Small intestine (tissue), 7 donors: Measurements from ENCODE around the gene RB1. TPM values are rescaled to one million over a fixed set of nuclear protein-coding genes. Genes with fewer than 3 reads are reported as not detected.
"Not testable (repeated sequence)": the region's sequence is repeated elsewhere in the genome, so short reads cannot be mapped to it uniquely, and the experiment has no call there.

ENCODE experiments used
- DNase-seq, 2 donors: peaks; one replicate each; pipeline versions ENCODE4 v3.0.0 to v3.0.0-alpha.2; 2013
- FAIRE-seq: peaks from 2 replicates; lab custom pipeline; 2012; peaks lifted over from hg19 to GRCh38; lab: Jason Lieb, UNC
- H3K27ac ChIP-seq, 3 donors: one replicate each; pipeline ENCODE4 v1.5.1; 2013; ENCODE audit warnings: low read length in 2 of 3, mild to moderate bottlenecking in 2 of 3, control low read depth in 1 of 3, inconsistent platforms in 1 of 3, low read depth in 1 of 3, moderate library complexity in 1 of 3
- H3K27me3 ChIP-seq, 3 donors: one replicate each; pipeline ENCODE4 v1.6.1; 2013; ENCODE audit warnings: low read length in 3 of 3, inconsistent platforms in 1 of 3; ENCODE audit not compliant: control insufficient read depth in 3 of 3, insufficient read depth in 3 of 3
- H3K36me3 ChIP-seq, 3 donors: one replicate each; pipeline ENCODE4 v1.6.1; 2013; ENCODE audit warnings: low read length in 3 of 3, inconsistent platforms in 1 of 3, low read depth in 1 of 3, mild to moderate bottlenecking in 1 of 3, moderate library complexity in 1 of 3; ENCODE audit not compliant: control insufficient read depth in 3 of 3, insufficient read depth in 2 of 3
- H3K4me1 ChIP-seq, 3 donors: one replicate each; pipeline ENCODE4 v1.6.1; 2013; ENCODE audit warnings: low read length in 2 of 3, inconsistent platforms in 1 of 3, low read depth in 1 of 3, mild to moderate bottlenecking in 1 of 3, moderate library complexity in 1 of 3; ENCODE audit not compliant: control insufficient read depth in 3 of 3, insufficient read depth in 2 of 3
- H3K4me3 ChIP-seq, 3 donors: one replicate each; pipeline ENCODE4 v1.5.1; 2013; ENCODE audit warnings: low read length in 3 of 3, control low read depth in 1 of 3, inconsistent platforms in 1 of 3, low read depth in 1 of 3, mild to moderate bottlenecking in 1 of 3, moderate library complexity in 1 of 3
- H3K9me3 ChIP-seq, 2 donors: one replicate each; pipeline ENCODE4 v1.6.1; 2013; ENCODE audit warnings: low read depth in 1 of 2, low read length in 1 of 2; ENCODE audit not compliant: control insufficient read depth in 2 of 2, insufficient read depth in 1 of 2
- WGBS, 3 donors: extraction: QIAGEN DNeasy Blood & Tissue Kit; methylation state at CpG; one replicate each; pipeline ENCODE4 v1.1.7; 2013; 5-methylcytosine and 5-hydroxymethylcytosine counted together
- polyA plus RNA-seq, 4 donors: library from polyadenylated mRNA; stranded (reverse) in 3 of 4; unstranded in 1 of 4; fragments of 200-250 nt in 3 of 4; fragments of 120-200 nt in 1 of 4; gene quantifications; one replicate each; pipeline versions ENCODE4 v1.2.1 to v1.2.3, GENCODE V29; 2013
- donor health status: healthy with polysubstance abuse.
- donor health status: control.
- donor health status: control.
- donor health status: Bipolar disorder and iron deficiency.
- donor health status: healthy.

Gene RB1
- polyA plus RNA-seq, 4 donors, result 11.9 to 33.6 (median 20.2) TPM

GRCh38 chr13:48410199-48410598 lies 106.6 kb downstream of the RB1 start:
- FAIRE-seq (no peak), DNase-seq (peak; percentile 21 to 47)
- 49 to 56% (median 52%) methylated on average over 5 of the region's 5 CpGs for WGBS, 3 donors
- H3K27me3 ChIP-seq, result no peaks in the 10 kb centered on the region
- H3K9me3 ChIP-seq, result no peaks in the 10 kb centered on the region
- peaks cover 0 to 3% (median 0%) of the 10 kb centered on the region in 3 donors for H3K36me3 ChIP-seq
- H3K4me3 ChIP-seq, result peak overlapping the region in 1 of 3 donors; percentile 3
- H3K27ac ChIP-seq, result no peak overlapping the region
- no peaks in the 10 kb centered on the region for H3K4me1 ChIP-seq

DNA sequence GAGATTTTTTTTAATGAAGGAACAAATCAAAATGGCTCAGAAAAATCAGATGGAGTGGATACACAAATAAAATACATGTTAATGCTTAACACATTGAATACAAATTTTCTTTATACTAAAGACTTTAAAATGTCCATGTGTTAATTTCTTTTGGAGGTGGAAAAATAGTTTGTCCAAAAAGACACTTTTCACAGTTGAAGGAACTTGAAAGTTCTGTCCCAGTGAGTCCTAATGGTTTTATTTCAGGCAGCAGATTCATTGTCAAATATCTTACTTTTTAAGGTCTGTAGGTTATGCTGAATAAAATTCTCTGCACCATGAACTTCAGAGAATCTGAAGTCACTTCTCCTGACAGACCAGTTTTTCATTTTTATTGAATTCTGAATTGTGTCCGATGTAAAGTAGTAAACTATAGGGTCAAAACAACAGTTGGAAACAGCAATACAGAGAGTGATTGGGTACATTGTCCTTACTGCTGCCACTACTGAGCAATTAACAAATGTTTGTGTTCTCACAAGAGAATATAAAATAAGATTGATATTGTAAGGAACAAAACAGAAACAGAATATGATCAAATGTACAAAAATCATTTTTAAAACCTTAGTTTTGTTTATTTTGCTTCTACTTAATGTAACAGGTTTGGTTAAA lies 107.7 kb downstream of the RB1 start:
- no peak for FAIRE-seq

GRCh38 chr13:48411841-48412531 lies 108.4 kb downstream of the RB1 start:
- H3K4me3 ChIP-seq, result peak overlapping the region; percentile 28 to 63 (median 44)
- H3K27ac ChIP-seq, result peak overlapping the region; percentile 76 to 89 (median 85)
- no peak for FAIRE-seq
- H3K36me3 ChIP-seq, result peaks cover 0 to 13% (median 0%) of the 10 kb centered on the region in 3 donors
- no peaks in the 10 kb centered on the region for H3K4me1 ChIP-seq
- peak; percentile 41 to 62 for DNase-seq
- 4 to 14% (median 10%) methylated on average over 13 of the region's 13 CpGs for WGBS, 3 donors
- no peaks in the 10 kb centered on the region for H3K27me3 ChIP-seq
- H3K9me3 ChIP-seq, result peaks cover 0 to 10% of the 10 kb centered on the region in 2 donors

More for the DNA sequence above, 107.7 kb downstream of the RB1 start:
- H3K27ac ChIP-seq, result peak overlapping the region in 2 of 3 donors; percentile 31 to 89
- H3K27me3 ChIP-seq, result no peaks in the 10 kb centered on the region
- H3K9me3 ChIP-seq, result peaks cover 0 to 3% of the 10 kb centered on the region in 2 donors
- WGBS, 3 donors, result 0 to 26% (median 7%) methylated on average over 1 of the region's 1 CpG
- peaks cover 0 to 8% (median 0%) of the 10 kb centered on the region in 3 donors for H3K36me3 ChIP-seq
- H3K4me3 ChIP-seq, result peak overlapping the region in 2 of 3 donors; percentile 44 to 63
- peak; percentile 30 to 48 for DNase-seq
- no peaks in the 10 kb centered on the region for H3K4me1 ChIP-seq

DNA sequence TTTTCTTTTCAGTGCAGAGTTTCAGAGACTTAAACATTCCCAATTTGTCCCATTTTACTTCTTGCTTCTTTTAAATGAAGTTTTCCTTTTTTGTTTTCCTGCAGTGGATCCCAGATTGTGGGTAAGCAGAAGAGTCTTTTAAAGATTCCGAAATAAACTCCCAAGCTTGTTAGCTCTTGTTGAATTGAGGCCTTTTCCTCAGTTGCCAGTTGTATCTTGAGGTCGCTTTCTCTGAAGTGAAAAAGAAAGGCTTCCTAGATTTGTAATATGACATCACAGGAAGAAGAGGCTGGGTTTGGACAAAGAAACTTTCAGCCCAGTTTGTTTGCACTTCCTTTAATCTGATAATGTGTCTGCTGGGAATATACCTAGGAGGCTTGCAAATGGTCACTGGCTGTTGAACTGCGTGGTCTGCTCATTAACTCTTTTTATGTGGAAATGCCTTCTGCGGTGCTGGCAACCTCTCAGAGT lies 109.4 kb downstream of the RB1 start, which contains the start of gene LPAR6:
Gene LPAR6 (minus strand): TSS at position 233 of the 471 bp plus-strand sequence. CDS start 690 bp downstream, outside the sequence.
- WGBS, 3 donors, result 10 to 21% (median 16%) methylated on average over 4 of the region's 4 CpGs
- Histone ChIP-seq H3K4me3 (peak within 1 kb of the TSS; percentile 28 to 63 (median 44)), H3K27ac (peak within 1 kb of the TSS; percentile 76 to 89 (median 85)), H3K36me3 (peaks cover 0 to 15% (median 0%) of the 10 kb centered on the region in 3 donors), H3K4me1 (no peaks in the 10 kb centered on the region), H3K9me3 (peaks cover 0 to 12% of the 10 kb centered on the region in 2 donors), H3K27me3 (no peaks in the 10 kb centered on the region)
- FAIRE-seq (no peak), DNase-seq (peak; percentile 62 to 77)

- H3K4me1 ChIP-seq, result no peaks in the 10 kb centered on the region
- no peaks in the 10 kb centered on the region for H3K27me3 ChIP-seq
- FAIRE-seq, result peak; percentile 80
- H3K4me3 ChIP-seq, result no peak overlapping the region
- H3K27ac ChIP-seq, result no peak overlapping the region
- peaks cover 0 to 15% (median 0%) of the 10 kb centered on the region in 3 donors for H3K36me3 ChIP-seq
- no peak for DNase-seq
- H3K9me3 ChIP-seq, result peaks cover 0 to 12% of the 10 kb centered on the region in 2 donors
Observed at GRCh38 chr13:48414501-48414900, 111.0 kb downstream of the RB1 start.

- DNase-seq (no peak), FAIRE-seq (no peak)
- no peak overlapping the region for H3K4me3 ChIP-seq
- WGBS, 3 donors, result 80 to 88% (median 86%) methylated on average over 2 of the region's 2 CpGs
- H3K27me3 ChIP-seq, result no peaks in the 10 kb centered on the region
- no peak overlapping the region for H3K27ac ChIP-seq
- H3K4me1 ChIP-seq, result no peaks in the 10 kb centered on the region
- H3K36me3 ChIP-seq, result peaks cover 0 to 15% (median 0%) of the 10 kb centered on the region in 3 donors
- H3K9me3 ChIP-seq, result peaks cover 0 to 14% of the 10 kb centered on the region in 2 donors
Observed at GRCh38 chr13:48415516-48415915, 112.0 kb downstream of the RB1 start.

DNA sequence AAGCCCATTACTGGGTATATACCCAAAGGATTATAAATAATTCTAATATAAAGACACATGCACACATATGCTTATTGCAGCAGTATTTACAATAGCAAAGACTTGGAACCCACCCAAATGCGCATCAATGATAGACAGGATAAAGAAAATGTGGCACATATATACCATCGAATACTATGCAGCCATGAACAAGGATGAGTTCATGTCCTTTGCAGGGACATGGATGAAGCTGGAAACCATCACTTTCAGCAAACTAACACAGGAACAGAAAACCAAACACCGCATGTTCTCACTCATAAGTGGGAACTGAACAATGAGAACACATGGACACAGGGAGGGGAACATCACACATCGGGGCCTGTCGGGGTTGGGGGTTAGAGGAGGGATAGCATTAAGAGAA lies 118.5 kb downstream of the RB1 start:
- FAIRE-seq, H3K36me3 ChIP-seq, H3K27me3 ChIP-seq, H3K9me3 ChIP-seq, H3K27ac ChIP-seq, DNase-seq, H3K4me1 ChIP-seq, H3K4me3 ChIP-seq: not testable (repeated sequence)
- 96 to 98% (median 98%) methylated on average over 5 of the region's 5 CpGs for WGBS, 3 donors

GRCh38 chr13:48424212-48424611 lies 120.7 kb downstream of the RB1 start:
- H3K36me3 ChIP-seq, result no peaks in the 10 kb centered on the region
- no peak overlapping the region for H3K27ac ChIP-seq
- WGBS, 3 donors, result 93 to 99% (median 94%) methylated on average over 3 of the region's 3 CpGs
- peaks cover 0 to 4% of the 10 kb centered on the region in 2 donors for H3K9me3 ChIP-seq
- no peaks in the 10 kb centered on the region for H3K27me3 ChIP-seq
- no peaks in the 10 kb centered on the region for H3K4me1 ChIP-seq
- H3K4me3 ChIP-seq, result no peak overlapping the region
- DNase-seq, result no peak
- FAIRE-seq, result no peak
